Kidney (tissue), 14 donors: ENCODE data around the gene C3orf70. TPM values are rescaled to one million over a fixed set of nuclear protein-coding genes. Genes with fewer than 3 reads are reported as not detected.

Experiments used
- DNase-seq, 5 donors: peaks; one replicate each; pipeline ENCODE4 v3.0.0-alpha.2; 2013 to 2020
- FAIRE-seq: peaks from 2 replicates; lab custom pipeline; 2012; peaks lifted over from hg19 to GRCh38; lab: Jason Lieb, UNC
- H3K27ac ChIP-seq, 2 donors: one replicate each; pipeline ENCODE4 v1.7.0; 2013; ENCODE audit warnings: low read depth in 2 of 2, low read length in 2 of 2, inconsistent platforms in 1 of 2
- H3K27me3 ChIP-seq: one replicate; pipeline ENCODE4 v1.7.1; 2013; ENCODE audit warnings: low read length, inconsistent platforms; ENCODE audit not compliant: control insufficient read depth, insufficient read depth
- H3K36me3 ChIP-seq, 3 donors: one replicate each; pipeline versions ENCODE4 v1.7.0 to v1.7.1; 2013; ENCODE audit warnings: low read length in 3 of 3, control low read depth in 1 of 3, inconsistent platforms in 1 of 3; ENCODE audit not compliant: insufficient read depth in 3 of 3, control insufficient read depth in 2 of 3
- H3K4me1 ChIP-seq, 3 donors: one replicate each; pipeline versions ENCODE4 v1.7.0 to v1.7.1; 2013; ENCODE audit warnings: low read length in 3 of 3, inconsistent platforms in 1 of 3, low read depth in 1 of 3; ENCODE audit not compliant: control insufficient read depth in 2 of 3, insufficient read depth in 2 of 3
- H3K4me3 ChIP-seq, 3 donors: one replicate each; pipeline versions ENCODE4 v1.7.0 to v1.8.1; 2013; ENCODE audit warnings: low read length in 3 of 3, control low read depth in 1 of 3, inconsistent platforms in 1 of 3
- H3K9ac ChIP-seq, 3 donors: one replicate each; pipeline versions ENCODE4 v1.7.0 to v1.7.1; 2013; ENCODE audit warnings: low read length in 3 of 3, control low read depth in 1 of 3, inconsistent platforms in 1 of 3
- H3K9me3 ChIP-seq, 3 donors: one replicate each; pipeline versions ENCODE4 v1.7.0 to v1.7.1; 2013; ENCODE audit warnings: low read length in 3 of 3, control low read depth in 1 of 3, inconsistent platforms in 1 of 3; ENCODE audit not compliant: control insufficient read depth in 2 of 3, insufficient read depth in 1 of 3
- CTCF ChIP-seq: IDR thresholded peaks from 3 replicates; pipeline ENCODE4 v1.5.1; 2012; ENCODE audit warnings: mild to moderate bottlenecking, moderate library complexity, borderline replicate concordance; ENCODE audit not compliant: insufficient read depth; ENCODE audit errors: extremely low read depth
- intact Hi-C: fragments of 100-400 bp; cut with DNase I; formaldehyde crosslinking; loops from one replicate; pipeline ENCODE4 v1.11.1; 2022
- polyA plus RNA-seq: library from polyadenylated mRNA; stranded (reverse); fragments of 350-450 nt; fragmentation: Illumina TruSeq; extraction: RNeasy Lipid Tissue Mini Kit (QIAGEN cat#74804); gene quantifications from one replicate; pipeline ENCODE4 v1.2.3, GENCODE V29; 2014; ENCODE audit warnings: low read depth, low replicate concordance; ENCODE audit not compliant: insufficient read depth
- total RNA-seq: library from RNA; stranded (reverse); fragmentation: NEBNext Ultra II Directional; extraction: Animal tissue kit (Norgen Biotek cat#: 25700); gene quantifications from one replicate; pipeline ENCODE4 v1.2.1, GENCODE V29; 2021
- donor health status: control.
- donor health status: control.
- donor health status: control.
- donor health status: control.
- donor health status: control.
- donor health status: DM: yes; HTN: yes; CAD: no.
- donor health status: Normal renal cell carcinoma (clear cell type).

The C3orf70 gene
- total and polyA plus RNA-seq, 2 donors from 2014 or later = 0.69 to 2.8 TPM

GRCh38 chr3:185151101-185151963 lies 1.5 kb downstream of the C3orf70 start:
- Histone ChIP-seq H3K36me3 (no peaks in the 10 kb centered on the region), H3K27ac (no peak overlapping the region), H3K27me3 (no peaks in the 10 kb centered on the region), H3K4me3 (peak overlapping the region in 2 of 3 donors; percentile 65 to 71), H3K9me3 (no peaks in the 10 kb centered on the region), H3K9ac (peak overlapping the region in 1 of 3 donors; percentile 28), H3K4me1 (peaks cover 0 to 4% (median 0%) of the 10 kb centered on the region in 3 donors)
- intact Hi-C loops = no loop called here
- no peak for DNase-seq
- no peak for FAIRE-seq
- no peak for TF ChIP-seq CTCF

- Histone ChIP-seq H3K4me3 (no peak overlapping the region), H3K9ac (no peak overlapping the region), H3K9me3 (no peaks in the 10 kb centered on the region), H3K27ac (no peak overlapping the region), H3K36me3 (no peaks in the 10 kb centered on the region), H3K4me1 (peaks cover 0 to 4% (median 0%) of the 10 kb centered on the region in 3 donors), H3K27me3 (no peaks in the 10 kb centered on the region)
- no peak for FAIRE-seq
- intact Hi-C loops = no loop called here
- no peak for TF ChIP-seq CTCF
- DNase-seq = no peak
Measured at GRCh38 chr3:185150561-185150960, 2.3 kb downstream of the C3orf70 start.

GRCh38 chr3:185149591-185149990 lies 3.3 kb downstream of the C3orf70 start:
- Histone ChIP-seq H3K4me1 (peaks cover 0 to 4% (median 0%) of the 10 kb centered on the region in 3 donors), H3K4me3 (no peak overlapping the region), H3K9ac (no peak overlapping the region), H3K27me3 (no peaks in the 10 kb centered on the region), H3K27ac (no peak overlapping the region), H3K36me3 (no peaks in the 10 kb centered on the region), H3K9me3 (no peaks in the 10 kb centered on the region)
- TF ChIP-seq CTCF = no peak
- intact Hi-C loops = no loop called here
- no peak for FAIRE-seq
- DNase-seq = no peak
